ENCODE measurements around the gene ASB11. TPM values are rescaled to one million over a fixed set of nuclear protein-coding genes. Genes with fewer than 3 reads are reported as not detected.

Gene ASB11
- total RNA-seq, 1 donor from 2014 or later = not detected

GRCh38 chrX:15322472-15322871, 7.0 kb upstream of the ASB11 start:
- no peak for DNase-seq (ENCODE audit: low spot score, unreplicated experiment)
- Mint-ChIP-seq H3K36me3 (ENCODE audit: insufficient read depth) (peaks cover 6% of the 10 kb centered on the region), H3K27me3 (no peaks in the 10 kb centered on the region), H3K4me3 (ENCODE audit: low read depth) (no peak overlapping the region), H3K9me3 (ENCODE audit: low read depth) (peaks cover 3% of the 10 kb centered on the region), H3K27ac (no peak overlapping the region), H3K4me1 (ENCODE audit: low read depth) (no peaks in the 10 kb centered on the region)
- TF ChIP-seq CTCF (IDR thresholded peaks at IDR 0.05; ENCODE audit: unreplicated experiment) = no peak

- no peaks in the 10 kb centered on the region for H3K4me1 Mint-ChIP-seq (ENCODE audit: low read depth)
- no peak for TF ChIP-seq CTCF (IDR thresholded peaks at IDR 0.05; ENCODE audit: unreplicated experiment)
- no peak overlapping the region for H3K4me3 Mint-ChIP-seq (ENCODE audit: low read depth)
- peaks cover 6% of the 10 kb centered on the region for H3K36me3 Mint-ChIP-seq (ENCODE audit: insufficient read depth)
- peaks cover 3% of the 10 kb centered on the region for H3K9me3 Mint-ChIP-seq (ENCODE audit: low read depth)
- H3K27ac Mint-ChIP-seq = no peak overlapping the region
- no peaks in the 10 kb centered on the region for H3K27me3 Mint-ChIP-seq
- DNase-seq (ENCODE audit: low spot score, unreplicated experiment) = no peak
Observed at GRCh38 chrX:15322072-15322471, 6.6 kb upstream of the ASB11 start.

DNA sequence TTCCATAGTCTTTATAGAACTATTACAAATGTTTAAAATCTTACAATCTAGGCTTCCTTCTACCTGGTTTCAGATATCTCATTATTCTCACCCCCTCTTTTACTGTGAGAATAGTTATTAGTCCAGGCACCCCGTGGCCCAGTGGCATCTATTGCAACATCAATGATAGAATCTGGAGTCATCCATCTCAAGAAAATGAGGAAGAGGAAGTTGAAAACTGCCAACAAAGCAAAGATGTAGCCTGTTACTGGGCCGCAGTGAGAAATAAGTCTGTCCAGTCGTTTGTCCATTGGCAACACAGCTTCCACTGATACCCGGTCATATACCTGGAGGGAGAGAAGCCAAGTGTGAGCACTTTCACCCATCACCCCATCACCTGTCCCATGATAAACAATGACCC, 6.0 kb upstream of the ASB11 start:
- H3K36me3 Mint-ChIP-seq (ENCODE audit: insufficient read depth) = peaks cover 6% of the 10 kb centered on the region
- H3K9me3 Mint-ChIP-seq (ENCODE audit: low read depth) = peaks cover 3% of the 10 kb centered on the region
- no peak overlapping the region for H3K27ac Mint-ChIP-seq
- H3K4me1 Mint-ChIP-seq (ENCODE audit: low read depth) = no peaks in the 10 kb centered on the region
- no peak for DNase-seq (ENCODE audit: low spot score, unreplicated experiment)
- H3K27me3 Mint-ChIP-seq = no peaks in the 10 kb centered on the region
- H3K4me3 Mint-ChIP-seq (ENCODE audit: low read depth) = no peak overlapping the region
- no peak for TF ChIP-seq CTCF (IDR thresholded peaks at IDR 0.05; ENCODE audit: unreplicated experiment)

DNA sequence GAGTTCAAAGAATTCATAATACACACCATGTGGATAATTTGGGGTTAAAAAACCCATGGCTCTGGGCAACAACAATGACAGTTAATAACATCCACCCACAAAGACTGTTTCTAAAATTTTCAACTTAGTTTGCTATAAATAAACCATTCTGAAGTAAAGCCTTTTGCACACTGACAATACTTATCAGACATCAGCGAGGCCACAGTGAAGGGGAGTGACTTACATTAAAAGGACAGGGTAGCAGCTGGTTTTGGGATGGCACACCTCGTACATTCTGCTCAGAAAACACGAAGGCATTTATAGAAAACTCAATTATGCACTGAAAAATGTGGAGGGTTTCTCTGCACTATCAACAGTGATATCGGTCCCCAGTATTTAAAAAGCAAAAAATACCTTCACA, 4.9 kb upstream of the ASB11 start:
- Mint-ChIP-seq H3K4me1 (ENCODE audit: low read depth) (no peaks in the 10 kb centered on the region), H3K27me3 (no peaks in the 10 kb centered on the region), H3K27ac (peak overlapping the region; percentile 17), H3K36me3 (ENCODE audit: insufficient read depth) (peaks cover 6% of the 10 kb centered on the region), H3K9me3 (ENCODE audit: low read depth) (peaks cover 3% of the 10 kb centered on the region), H3K4me3 (ENCODE audit: low read depth) (no peak overlapping the region)
- no peak for TF ChIP-seq CTCF (IDR thresholded peaks at IDR 0.05; ENCODE audit: unreplicated experiment)
- DNase-seq (ENCODE audit: low spot score, unreplicated experiment) = no peak

GRCh38 chrX:15319075-15319474, 3.6 kb upstream of the ASB11 start:
- no peak for DNase-seq (ENCODE audit: low spot score, unreplicated experiment)
- no peaks in the 10 kb centered on the region for H3K27me3 Mint-ChIP-seq
- no peak overlapping the region for H3K27ac Mint-ChIP-seq
- no peak overlapping the region for H3K4me3 Mint-ChIP-seq (ENCODE audit: low read depth)
- peaks cover 3% of the 10 kb centered on the region for H3K9me3 Mint-ChIP-seq (ENCODE audit: low read depth)
- TF ChIP-seq CTCF (IDR thresholded peaks at IDR 0.05; ENCODE audit: unreplicated experiment) = no peak
- H3K36me3 Mint-ChIP-seq (ENCODE audit: insufficient read depth) = peaks cover 6% of the 10 kb centered on the region
- H3K4me1 Mint-ChIP-seq (ENCODE audit: low read depth) = no peaks in the 10 kb centered on the region

All from progenitor cell of endocrine pancreas (in vitro differentiated cells).